NCI-H187 treated with DMSO at 0.1 percent for 48 hours (cell line): ENCODE measurements around the gene ECEL1.

Source experiments
- DNase-seq: peaks from one replicate; lab custom pipeline; 2025; lab: John Stamatoyannopoulos, UW

The ECEL1 gene

DNA sequence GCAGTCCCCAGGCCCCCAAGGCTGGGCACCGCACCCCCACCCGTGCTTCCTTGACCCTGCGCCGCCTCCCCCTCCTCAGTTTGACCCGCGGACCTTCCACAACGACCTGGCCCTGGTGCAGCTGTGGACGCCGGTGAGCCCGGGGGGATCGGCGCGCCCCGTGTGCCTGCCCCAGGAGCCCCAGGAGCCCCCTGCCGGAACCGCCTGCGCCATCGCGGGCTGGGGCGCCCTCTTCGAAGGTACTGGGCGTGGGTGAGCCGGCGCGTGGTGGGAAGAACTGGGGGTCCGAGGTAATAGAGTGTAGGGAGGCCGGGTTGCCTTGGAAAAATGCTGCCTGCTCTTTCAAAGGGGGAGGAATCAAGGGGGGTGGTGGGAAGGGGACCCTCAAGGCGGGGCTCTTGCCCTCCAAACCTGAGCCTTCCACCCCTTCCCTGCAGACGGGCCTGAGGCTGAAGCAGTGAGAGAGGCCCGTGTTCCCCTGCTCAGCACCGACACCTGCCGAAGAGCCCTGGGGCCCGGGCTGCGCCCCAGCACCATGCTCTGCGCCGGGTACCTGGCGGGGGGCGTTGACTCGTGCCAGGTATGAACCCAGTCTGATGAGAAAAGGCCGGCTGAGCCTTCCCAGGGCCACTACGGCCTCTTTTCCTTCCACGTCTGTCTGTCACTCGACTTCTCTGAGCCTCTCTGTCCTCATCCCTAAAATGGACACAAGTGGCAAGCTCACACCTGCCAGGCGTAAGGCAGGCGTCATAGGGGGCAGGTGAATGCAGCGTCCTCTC is 35.2 kb upstream of the ECEL1 start:
- no peak for DNase-seq

DNA sequence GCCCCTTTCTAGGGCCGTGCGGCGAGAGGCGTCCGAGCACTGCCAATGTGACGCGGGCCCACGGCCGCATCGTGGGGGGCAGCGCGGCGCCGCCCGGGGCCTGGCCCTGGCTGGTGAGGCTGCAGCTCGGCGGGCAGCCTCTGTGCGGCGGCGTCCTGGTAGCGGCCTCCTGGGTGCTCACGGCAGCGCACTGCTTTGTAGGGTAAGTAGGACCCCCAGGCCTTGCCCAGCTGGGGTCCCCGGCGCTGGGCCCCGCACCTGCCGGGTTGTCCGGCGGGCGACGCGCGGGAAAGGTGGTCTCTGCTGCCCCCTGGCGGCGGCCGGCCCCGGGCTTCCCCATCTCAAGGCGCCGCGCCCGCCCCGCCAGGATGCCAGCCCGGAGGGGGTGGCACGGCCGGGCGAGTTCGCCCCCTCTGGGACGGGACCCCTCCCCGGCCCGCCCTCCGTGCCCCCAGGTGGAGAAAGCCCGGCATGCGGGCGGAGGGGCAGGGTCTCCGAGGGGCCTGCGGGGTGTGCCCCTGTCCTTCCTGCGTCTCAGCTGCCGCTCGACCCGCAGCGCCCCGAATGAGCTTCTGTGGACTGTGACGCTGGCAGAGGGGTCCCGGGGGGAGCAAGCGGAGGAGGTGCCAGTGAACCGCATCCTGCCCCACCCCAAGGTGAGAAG is 34.5 kb upstream of the ECEL1 start:
- no peak for DNase-seq

DNA sequence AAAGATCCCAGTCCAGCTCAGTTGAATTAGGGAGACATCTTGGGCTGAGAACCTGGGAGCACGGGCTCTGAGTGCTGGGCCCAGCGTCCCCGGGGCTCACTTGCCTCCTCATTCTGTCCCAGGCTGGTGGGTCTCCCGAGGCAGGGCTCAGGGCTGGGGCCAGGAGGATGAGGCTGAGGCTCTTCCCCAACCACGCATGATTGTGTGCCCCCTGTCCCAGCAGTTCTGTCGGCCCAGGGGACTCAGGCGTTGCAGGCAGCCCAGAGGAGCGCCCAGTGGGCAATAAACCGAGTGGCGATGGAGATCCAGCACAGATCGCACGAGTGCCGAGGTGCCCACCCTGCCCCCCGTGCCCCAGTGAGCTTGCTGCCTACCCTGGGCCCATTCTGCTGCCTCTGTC is 33.5 kb upstream of the ECEL1 start:
- DNase-seq, result no peak

DNA sequence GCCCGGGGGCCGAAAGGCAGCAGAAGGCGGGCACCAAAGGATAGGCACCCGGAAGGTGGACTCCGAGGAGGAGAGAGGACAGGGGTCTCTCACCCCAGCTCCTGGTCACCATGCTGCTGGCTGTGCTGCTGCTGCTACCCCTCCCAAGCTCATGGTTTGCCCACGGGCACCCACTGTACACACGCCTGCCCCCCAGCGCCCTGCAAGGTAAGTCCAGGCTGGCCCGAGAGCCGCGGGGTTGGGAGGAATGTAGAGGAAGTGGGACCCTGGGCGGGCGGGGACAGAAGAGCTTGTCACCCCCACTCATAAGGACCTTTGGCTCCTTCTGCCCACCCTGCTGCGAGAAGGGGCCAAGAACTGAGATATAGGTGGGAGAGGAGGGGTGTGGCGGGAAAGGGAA is 32.9 kb upstream of the ECEL1 start:
- DNase-seq, result no peak

DNA sequence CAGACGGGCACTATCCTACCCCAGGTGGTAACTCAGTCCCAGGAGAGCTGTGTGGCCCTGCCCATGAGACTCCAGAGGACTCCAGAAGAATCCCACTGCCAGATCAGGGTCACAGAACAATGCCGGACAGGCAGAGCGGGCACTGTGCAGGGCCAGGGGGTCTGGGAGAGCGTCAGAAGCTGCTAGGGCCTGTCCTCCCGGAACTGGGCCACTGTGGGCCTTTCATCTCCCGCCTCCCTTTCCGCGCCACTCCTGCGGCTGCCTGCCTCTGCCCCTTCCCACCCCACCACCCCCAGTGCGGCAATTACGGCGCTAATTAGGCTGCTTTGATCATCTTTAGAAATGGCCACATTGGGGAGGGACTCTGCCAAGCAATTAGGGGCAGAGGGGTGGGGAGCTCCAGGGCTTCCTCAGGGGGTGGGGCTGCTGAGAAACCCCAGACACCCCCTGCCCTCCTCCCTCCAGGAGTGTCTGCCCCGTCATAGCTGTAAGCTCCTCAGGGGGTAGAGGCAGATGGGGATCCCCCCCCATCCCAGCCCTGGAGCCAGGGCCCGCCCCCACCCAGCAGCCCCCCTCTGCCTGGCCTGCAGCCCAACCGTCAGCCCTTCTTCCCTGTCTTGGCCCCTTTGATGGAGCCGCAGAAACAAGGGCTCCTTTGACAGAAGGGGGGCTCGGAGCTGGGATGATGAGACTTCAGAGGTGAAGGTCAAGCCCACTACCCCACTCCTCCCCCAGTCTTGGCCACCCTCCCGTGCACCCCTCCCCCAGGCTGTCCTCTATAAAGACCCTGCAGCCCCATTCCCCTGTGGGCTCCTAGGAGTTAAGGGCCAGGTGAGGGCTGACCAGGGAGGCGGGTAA is 32.2 kb upstream of the ECEL1 start, which contains the start of gene PRSS56:
Gene PRSS56, plus strand, starts transcription at position 808 of the 858 bp plus-strand sequence. CDS start 211 bp downstream, outside the sequence.
- DNase-seq, result no peak

DNA sequence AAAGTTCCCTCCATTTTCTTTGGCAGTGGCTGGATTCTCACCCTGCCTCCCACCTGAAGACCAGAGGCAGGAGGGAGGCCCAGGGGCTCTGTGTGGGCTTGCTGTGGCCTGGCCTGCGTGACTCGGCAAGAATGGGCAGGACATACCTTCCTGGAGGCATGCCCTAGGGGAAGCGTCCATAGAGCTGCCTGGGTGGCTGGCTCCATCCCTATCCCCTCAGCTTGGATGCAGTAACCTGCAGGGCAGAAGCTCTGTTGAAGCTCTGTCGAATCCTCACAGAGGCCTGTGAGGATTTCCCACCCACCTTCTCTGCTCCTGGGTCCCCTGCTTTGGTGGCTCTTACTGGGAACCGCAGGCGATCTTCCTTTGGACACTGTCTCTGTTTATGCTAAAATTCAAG is 31.2 kb upstream of the ECEL1 start:
- no peak for DNase-seq

DNA sequence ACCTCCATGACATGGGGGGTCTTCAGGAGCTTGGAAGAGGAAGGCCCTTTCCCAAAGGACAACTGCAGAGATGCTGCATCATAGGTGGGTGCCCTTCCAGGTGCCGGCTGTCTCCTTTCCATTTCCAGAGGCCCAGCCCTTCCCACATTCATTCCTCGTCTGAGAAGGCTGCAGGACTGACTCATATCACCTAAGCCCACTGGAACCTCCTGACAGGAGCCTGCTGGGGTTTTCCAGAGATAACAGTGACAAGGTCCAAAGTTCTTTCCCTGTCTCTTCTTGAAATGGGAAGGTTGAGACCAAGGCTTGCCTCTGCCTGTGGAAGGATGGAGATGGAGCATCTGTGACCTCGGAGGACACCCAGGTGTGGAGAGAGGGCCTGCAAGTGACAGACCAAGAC is 28.9 kb upstream of the ECEL1 start:
- no peak for DNase-seq

DNA sequence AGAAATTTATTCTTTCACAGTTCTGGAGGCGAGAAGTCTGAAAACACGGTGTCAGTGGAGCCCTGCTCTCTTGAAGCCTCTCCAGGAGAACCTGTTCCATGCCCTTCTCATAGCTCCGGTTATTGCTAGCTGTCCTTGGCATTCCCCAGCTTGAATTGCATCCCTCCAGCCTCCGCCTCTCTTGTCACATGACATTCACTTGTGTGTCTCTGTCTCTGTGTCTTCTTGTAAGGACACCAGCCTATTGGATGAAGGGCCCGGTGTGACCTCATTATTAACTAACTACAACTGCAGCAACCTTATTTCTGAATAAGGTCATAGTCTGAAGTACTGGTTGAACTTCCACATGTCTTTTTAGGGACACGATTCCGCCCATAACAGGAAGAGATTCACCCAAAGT is 28.0 kb upstream of the ECEL1 start:
- DNase-seq, result no peak

DNA sequence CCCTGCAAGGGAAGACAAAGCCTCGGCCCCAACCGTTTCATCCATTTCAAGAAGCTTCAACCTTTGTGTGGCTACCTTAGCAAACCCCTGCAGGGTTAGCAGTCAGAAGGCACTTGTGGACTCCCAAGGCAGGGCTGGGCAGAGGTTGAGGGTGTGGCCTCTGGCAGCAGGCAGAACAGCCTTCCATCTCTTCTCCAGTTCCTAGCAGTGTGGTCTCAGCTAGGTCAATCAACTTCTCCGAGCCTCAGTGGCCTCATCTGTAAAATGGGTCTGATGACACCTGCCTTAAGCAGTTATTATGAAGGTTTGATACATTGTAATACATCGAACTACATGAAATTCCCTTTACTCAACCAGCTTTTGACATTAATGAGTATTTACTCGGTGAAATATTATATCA is 25.7 kb upstream of the ECEL1 start:
- no peak for DNase-seq

DNA sequence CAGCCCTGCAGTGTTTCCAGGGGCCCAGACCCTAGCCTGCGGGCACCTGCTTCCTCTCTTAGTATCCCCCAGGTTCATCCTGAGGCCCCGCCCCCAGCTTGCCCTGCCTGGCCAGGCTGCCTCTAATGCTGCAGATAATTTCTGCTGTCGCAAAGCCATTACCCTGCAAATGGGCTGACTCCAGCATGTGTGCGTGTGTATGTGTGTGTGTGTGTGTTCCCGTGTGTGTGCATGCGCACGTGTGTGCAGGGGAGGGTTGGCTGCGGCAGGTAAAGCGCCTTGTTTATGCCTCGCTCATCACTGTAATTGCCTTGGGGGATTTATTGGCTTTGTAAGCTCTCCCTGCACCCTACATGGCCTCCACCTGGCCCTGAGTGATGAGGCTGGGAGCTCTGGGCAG is 25.0 kb upstream of the ECEL1 start:
- DNase-seq, result no peak

DNA sequence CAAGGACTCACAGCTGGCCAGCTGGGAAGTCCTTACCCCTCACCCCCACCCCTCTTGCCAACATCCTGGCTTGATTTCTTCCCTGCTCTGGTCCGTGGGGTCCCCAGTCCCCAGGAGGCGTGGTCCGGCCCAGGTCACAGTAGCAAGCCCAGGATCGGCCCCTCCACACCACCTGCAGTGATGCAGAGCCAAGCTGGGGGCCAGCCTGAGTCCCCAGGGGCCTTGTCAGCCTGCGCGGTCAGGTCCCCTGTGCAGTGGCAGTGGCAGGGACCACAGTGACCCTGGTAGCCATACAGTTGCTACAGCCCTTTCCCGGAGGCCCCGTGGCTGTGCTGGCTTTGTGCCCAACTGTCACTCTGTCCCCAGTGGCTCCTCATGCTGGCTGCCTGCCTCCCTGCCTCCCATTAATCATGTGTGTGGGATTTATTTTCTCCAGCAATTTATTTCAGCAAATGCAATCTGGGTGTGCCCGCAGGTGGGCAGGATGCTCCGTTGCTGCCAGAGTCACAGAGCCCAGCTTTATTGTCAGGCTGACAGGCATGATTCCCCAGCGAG is 23.8 kb upstream of the ECEL1 start:
- DNase-seq, result no peak

DNA sequence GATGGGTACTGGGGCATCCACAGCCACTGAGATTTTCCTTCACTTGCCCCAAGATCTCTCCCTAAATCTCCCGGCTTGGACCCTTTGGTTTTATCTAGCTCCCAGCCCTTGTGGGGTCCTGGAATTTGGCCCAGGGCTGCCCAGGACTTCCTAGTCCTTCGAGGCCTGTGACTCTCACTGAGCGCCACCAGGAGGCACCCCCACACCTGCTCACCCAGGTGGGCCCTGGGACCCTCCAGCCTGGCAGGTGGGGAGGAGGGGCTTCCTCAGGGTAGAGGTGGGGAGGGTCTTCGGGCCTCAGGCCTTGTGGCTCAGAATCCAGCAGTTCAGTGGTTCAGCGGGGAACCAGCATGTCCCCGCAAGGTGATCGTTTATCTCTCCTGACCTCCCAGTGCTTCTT is 20.6 kb upstream of the ECEL1 start:
- DNase-seq, result no peak

DNA sequence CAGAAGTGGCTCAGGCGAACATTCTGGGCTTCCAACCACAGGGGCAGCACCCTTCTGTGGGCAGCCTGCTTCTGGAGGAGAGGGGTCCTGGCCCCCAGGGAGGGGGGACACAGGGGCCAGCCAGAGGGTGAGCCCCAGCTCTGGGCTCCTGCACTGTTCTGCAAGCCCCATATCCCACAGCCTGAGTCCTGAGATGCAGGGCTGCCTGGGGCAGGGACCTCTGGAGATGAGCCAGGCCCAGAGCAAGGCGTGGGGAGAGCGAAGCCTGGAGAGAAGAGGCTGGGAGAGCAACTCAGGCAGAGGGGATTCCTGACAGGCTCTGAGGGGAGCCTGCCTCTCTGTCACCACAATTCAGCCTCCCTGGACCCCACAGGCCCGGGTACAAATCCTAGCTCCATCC is 19.1 kb upstream of the ECEL1 start:
- DNase-seq, result no peak

DNA sequence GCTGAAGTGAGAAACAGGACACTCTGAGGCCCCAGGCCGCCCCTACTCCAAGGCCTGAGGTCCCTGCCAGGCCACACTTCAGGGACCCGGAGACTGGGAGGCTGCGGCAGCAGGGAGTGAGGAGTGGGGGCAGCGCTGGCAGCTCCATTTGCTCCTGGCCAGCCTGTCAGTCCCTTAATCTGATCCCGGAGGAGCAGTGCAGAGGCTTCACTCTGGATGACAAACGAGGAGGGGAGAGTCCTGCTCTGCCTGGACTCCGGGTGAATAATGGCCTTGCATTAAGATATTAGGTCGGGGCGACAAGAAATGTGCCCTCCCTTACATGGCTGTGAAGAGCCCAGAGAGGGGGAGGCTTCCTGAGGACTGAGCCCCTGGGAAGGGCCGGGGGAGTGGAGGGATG is 18.2 kb upstream of the ECEL1 start:
- no peak for DNase-seq

DNA sequence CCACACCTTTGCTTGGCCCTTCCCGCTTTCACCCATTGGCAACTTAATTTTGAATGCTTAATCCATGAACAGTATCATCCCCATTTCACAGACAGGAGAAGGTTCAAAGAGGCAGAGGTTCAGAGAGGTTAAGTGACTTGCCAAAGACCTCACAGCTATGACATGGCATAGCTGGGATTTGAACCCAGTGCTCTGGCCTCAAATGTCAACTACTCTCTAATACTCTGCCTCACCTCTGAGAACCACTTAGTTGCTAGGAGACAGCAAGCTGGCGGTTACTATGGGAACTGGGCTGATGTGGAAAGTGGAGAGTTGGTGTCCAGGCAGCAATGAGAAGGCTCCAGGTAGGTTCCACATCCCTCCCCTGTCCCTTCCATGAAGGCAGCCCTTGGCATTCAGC is 16.8 kb upstream of the ECEL1 start:
- no peak for DNase-seq

DNA sequence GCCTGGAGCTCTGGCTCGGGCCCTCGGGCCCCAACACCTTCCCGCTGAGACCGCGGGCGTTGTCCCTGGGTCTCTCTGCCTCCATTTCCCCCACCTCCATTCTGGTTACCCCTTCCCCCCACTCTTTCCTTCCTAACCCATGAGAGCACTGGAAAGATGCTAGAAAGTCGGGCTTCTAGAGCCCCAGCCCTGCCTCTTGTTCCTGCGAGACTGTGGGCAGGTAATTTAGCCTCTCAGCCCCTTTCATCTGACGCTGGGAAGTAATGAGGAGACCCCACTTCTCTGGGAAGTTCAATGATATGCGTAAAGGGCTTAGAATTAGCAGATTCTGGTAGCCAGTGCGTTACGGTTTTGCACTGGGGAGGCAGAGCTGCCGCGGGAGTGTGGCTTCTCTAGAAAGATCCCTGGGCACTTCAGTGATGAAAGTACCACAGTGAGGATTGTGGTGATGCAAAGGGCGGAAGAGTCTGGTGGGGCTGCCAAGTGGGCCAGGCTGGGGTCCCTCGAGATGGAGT is 16.2 kb upstream of the ECEL1 start:
- DNase-seq, result no peak

DNA sequence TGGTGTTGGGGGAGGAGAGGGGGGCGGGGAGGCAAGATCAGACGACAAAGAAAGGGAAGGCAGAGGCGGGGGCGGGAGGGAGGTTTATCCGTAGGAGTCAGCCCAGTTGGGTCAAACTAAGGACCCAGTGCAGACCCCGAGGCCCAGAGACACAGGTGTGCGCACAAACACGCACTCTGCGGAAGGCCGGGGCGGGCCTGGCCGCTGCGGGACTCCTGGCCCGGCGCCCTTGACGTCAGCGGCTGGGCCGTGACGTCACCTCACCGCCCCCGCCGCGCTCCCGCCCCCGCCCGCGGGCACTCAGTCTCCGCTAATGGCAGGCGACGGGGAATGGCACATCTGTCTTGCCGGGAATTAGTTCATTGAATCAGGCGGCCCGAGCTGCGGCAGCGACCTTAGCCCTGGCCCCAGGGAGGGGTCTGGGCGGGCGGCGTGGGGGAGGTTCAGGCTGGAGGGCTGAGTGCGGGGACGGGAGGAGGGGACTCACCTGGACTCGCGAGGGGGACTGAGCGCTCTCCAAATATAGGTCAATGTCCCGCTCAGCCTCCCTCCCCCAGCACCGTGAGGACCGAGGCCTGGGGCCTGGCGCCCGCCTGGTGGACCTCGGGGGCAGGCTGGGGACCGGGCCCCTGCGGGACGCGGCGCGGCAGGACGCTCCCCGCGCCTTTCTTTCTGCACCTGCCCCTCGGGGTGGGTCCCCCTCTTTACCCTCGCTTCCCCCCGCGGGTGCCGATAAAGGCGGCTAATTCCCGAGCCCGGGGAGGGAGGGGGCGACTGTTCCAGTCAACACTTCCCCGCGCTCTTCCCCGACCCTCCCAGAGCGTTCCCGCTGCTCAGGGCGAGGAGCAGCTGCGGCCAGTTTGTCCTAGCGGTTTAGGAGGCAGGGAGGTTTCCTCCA is 15.5 kb upstream of the ECEL1 start:
- DNase-seq, result no peak

DNA sequence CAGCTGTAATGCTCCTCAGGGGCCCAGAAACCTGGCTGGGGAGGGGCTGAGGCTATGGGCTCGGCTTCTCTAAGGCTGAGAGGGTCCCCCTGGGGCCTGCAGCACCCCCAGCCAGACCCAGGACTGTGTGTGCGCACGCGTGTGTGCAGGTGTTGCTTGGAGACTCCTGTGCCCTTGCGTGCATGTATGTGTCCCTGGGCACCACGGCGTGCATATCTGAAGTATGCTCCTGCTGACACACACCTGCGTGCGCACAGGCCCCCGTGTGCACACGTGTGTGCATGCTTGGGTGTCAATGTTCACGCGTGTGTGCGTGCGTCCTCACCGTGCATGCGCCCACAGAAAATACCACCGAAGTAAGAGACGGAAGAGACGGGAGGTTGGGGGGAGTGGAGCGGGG is 14.9 kb upstream of the ECEL1 start:
- DNase-seq, result no peak

DNA sequence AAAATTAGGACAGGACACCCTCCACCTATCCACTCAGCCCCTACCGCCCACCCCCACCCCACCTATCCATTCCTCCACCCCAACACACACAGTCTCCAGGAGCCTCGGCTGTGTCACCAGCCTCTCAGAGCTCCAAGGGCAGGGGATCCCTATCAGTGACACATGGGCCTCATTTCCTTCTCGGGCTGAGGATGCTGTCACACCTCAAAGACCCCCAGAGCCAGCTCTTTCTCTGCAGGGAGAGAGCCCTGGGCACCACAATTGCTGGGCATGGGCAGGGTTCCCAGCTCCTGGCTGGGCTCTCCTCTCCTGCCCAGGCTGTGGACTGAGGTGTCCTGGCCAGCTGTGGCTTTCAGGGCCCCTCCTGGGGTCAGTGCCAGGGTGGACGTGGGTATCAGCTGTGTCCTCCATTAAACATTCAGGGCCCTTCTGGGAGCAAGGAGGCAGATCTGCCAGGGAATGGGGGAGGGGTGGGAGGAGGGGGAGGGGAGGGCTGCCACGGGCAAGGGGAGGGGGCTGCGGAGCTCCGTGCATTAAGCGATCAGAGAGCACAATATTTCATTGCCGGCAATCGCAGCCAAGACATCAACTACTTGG is 14.3 kb upstream of the ECEL1 start:
- DNase-seq, result no peak

DNA sequence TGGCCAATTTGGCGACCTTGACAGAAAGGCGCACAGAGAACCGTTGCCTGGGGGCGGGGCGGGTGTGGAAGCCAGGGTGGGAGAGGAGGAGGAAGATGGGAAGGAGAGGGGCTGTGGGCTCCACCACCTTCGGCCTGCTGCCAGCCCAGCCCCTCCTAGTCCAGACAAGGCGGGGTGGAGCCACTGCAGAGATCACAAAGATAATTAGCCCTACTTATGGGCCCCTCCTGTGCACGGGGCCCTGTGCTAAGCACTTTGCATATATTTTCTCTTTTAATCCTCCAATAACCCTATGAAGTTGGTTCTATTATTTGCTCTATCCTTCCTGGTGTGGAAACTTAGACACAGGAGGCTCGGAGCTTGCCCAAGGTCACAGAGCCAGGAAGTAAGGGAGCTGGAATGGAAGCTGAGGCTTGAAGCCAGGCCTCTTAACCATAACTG is 13.7 kb upstream of the ECEL1 start:
- no peak for DNase-seq

DNA sequence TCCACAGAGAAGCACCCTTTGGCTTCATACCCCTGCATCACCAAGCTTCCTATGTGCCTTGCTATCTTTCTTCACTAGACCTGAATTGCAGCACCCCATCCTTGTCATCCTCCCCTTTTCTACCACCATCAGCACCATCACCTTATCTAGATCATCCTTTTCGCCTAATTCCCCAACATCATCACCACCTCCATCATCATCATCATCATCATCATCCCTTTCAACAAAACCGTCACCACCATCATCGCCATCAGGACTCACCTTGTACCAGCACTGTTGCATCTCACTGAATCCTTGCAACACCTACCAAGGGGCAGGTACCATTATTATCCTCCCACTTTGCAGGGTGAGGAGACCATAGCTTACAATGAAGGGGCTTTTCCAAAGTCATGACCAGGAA is 10.8 kb upstream of the ECEL1 start:
- no peak for DNase-seq
